ENCODE results near the gene ORMDL3.

DNA sequence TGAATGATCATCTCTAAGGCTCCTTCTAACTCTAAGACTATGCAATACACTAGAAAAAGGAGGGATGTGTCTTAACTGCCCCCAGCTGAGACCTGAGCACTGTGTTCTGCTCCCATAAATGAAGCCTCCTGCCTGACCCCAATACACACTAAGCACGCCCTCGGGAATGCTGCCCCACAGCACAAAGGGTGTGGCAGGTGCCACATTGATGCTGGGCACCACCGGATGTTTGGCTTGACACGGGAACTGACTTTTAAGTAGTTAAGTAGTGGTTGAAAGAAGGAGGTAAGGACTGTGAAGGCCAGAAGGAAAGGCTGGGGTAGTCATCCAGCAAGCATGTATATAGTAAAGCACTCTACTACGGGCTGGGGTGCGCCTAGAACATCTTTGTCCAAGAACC is 39.4 kb upstream of the ORMDL3 start:
- TF ChIP-seq, protein P1, sequence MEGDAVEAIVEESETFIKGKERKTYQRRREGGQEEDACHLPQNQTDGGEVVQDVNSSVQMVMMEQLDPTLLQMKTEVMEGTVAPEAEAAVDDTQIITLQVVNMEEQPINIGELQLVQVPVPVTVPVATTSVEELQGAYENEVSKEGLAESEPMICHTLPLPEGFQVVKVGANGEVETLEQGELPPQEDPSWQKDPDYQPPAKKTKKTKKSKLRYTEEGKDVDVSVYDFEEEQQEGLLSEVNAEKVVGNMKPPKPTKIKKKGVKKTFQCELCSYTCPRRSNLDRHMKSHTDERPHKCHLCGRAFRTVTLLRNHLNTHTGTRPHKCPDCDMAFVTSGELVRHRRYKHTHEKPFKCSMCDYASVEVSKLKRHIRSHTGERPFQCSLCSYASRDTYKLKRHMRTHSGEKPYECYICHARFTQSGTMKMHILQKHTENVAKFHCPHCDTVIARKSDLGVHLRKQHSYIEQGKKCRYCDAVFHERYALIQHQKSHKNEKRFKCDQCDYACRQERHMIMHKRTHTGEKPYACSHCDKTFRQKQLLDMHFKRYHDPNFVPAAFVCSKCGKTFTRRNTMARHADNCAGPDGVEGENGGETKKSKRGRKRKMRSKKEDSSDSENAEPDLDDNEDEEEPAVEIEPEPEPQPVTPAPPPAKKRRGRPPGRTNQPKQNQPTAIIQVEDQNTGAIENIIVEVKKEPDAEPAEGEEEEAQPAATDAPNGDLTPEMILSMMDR (IDR thresholded peaks at IDR 0.05; ENCODE audit: low read depth, low read length) = no peak
- no peak for TF ChIP-seq EZH2phosphoT487 (IDR thresholded peaks at IDR 0.05; ENCODE audit: low read depth)

All from OCI-LY3 (cell line).